Stimulated activated CD8-positive, alpha-beta memory T cell treated with anti-CD3 and anti-CD28 coated beads, Interleukin-4, amount 100 ng/mL, for 48 hours (primary cell): ENCODE results near the gene OSBPL2.

ENCODE experiments used
- DNase-seq: peaks from one replicate; pipeline ENCODE4 v3.0.0-alpha.2; 2020

Gene OSBPL2

DNA sequence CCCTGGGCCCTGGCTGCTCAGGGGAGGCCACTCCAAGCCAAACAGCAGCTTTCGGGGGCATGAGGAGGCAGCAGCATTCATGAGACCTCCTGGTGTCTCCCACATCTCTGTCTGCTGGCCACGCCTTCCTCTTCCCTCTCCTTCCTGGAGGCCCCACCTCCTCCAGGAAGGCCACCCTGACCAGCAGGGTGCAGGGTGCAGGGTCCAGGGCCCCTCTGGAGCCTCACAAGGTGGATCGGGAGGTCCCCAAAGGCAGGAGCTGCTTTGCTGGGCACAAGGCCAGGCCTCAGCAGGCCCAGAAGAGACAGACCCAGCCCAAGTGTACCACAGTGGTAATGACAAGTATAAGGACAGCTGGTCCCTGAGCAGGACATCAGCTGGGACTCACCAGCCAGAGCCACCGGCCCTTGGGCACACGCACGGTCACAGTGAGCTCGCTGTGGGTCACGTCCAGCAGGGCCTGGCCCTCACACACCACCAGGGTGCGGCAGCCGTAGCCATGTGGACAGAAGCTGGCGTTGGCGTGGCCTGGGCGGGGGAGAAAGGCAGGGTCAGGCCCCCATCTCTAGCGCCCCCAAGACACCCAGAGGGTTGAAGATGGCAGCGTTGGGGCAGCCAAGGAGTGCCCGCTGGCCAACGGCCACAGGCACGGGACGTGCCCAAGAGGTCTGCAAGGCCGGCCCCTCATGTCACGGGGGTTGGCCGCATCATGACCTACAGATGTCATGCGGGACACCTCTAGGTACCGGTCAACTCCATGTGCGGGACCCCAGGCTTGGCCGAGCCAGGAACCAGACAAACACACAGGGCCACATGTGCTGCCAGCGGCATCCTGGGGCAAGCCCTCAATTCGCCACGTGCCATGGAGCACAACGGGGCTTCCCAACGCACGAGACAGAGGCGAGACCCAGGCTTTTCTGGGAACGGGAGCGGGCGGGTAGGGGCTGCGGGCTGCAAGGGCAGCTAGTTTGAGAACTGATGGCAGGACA is 91.4 kb downstream of the OSBPL2 start:
- DNase-seq: no peak

DNA sequence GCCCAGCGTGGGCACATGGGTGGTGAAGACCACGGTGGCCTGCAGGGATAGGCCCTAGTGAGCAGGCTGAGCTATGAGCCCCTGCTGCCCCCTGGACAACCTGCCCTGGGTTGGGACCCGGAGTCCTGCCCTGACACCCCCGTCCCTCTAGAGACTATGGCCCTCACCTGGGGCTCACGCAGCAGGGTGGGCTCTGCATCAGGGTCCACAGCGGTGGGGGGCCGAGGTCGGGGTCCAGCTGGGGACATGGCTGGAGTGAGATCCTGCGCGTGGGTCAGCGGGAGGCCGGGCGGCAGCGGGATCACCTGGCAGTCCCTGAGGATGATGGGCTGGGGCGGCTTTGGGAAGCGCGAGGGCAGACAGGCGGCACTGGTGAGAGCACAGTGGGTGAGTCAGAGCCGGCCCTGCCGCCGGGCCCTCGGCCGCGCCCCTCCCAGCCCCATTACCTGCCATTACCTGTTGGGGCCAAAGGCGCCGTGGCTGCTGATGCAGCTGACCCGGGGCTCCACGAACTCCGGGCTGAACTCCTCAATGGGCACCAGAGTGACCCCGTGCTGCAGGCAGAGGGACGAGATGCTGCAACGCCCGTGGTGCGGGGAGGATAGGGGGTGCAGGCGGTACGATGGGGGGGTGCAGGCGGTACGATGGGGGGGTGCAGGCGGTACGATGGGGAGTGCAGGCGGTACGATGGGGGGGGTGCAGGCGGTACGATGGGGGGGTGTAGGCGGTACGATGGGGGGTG is 92.4 kb downstream of the OSBPL2 start:
- DNase-seq: no peak

DNA sequence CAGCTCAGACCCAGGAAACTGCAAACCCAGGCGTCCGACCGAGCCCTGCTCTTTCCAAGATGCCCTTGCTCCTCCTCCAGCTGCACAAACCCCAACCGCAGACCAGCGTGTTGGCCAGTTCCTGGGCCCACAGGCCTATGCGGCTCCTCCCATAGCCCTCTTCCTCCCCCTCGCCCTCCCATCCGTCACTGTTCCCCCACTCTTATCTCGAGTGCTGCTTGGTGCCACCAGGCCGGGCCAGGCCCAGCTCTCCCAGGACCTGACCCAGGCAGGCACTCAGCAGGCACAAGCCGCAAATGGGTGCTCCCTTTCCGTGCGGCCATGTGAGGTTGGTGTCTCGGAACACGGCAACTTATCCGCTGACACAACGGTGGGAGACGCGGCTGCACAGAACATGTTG is 93.0 kb downstream of the OSBPL2 start:
- no peak for DNase-seq

DNA sequence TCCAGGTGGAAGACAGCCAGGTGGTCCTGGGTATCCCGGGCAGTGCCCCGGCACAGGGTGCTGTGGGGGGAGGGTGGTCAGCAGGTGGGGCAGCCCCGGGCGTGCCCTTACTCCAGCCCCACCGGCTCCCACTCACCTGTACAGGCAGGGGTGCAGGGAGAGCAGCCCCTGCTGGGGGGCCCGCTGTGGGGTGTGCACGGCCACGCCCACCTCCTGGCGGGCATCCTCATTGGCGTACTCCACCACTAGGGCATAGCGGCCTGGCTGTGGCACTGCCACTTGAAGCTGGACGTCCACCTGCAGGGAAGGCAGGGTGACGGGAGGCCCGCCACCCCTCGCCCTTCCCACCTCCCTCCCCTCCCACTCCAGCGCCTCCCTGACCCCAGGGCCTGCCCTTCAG is 94.1 kb downstream of the OSBPL2 start:
- DNase-seq: no peak

DNA sequence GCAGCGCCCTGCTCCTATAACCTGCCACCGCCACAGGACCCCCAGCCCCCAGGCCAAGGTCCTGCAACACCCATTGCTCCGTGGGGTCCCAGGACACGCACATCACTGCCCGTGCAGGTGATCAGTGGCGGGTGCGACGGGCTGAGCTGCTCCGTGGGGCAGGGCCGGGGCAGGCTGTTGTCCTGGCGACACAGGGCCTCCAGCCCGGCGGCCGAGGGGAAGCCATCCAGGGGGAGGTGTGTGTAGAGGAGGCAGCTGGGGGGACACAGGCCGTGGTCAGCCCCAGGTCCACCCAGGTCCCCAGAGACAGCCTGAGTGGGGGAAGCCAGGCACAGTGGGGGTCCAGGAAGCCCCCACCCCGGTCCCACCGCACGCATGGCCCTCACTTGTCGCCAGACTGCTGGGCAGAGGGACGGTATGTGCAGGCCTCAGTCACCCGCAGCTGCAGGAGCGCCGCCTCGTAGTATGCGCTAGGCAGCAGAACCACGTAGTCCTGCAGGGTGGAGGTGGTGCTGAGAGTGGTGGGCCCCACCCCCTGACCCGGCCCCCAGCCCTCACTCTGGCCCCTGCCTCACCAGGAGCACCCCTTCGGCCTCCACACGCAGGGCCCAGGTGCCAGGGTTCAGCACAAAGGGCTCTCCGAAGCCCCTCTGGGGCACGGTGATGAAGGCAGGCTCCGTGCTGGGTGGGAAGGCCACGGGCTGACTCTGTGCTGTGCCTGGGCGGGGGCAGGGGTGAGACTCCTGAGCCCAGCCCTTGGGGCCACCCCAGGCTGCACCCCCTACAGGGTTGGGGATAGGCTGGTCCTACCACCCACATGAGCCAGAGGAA is 94.9 kb downstream of the OSBPL2 start:
- DNase-seq: no peak

DNA sequence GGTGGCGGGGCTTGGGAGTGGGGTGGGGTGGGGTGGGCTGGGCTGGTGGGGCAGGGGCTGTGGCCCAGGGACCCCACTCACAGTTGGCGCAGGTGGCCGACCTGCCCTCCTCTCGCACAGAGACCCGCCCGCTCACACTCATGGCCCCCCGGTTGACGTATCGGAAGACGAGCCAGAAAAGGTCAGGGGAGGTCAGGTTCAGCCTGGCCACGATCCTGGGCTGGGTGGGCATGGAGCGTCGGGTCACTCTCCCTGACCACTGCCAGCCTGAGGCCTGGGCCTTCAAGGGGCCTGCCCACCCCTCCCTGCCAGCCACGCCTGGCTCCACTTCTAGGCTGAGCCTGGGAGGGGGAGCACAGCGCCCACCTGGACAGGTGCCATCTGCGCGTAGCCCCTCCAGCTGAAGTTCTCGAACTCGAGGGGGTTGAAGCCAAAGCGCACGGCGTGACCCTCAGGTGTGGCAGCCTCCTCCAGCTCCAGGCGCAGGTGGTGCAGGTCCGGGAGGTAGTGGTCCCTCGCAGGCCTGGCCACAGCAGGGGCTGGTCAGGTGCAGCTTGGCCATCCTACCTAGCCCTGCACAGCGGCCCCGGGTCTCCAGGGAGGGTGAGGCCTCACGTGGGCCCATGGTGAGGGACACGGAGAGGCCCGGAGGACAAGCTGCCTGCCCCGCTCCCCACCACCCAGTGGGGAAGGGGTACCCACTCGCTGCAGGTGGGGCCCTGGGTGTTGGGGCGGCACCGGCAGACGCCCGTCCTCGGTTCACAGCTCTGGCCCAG is 95.7 kb downstream of the OSBPL2 start:
- DNase-seq: no peak

DNA sequence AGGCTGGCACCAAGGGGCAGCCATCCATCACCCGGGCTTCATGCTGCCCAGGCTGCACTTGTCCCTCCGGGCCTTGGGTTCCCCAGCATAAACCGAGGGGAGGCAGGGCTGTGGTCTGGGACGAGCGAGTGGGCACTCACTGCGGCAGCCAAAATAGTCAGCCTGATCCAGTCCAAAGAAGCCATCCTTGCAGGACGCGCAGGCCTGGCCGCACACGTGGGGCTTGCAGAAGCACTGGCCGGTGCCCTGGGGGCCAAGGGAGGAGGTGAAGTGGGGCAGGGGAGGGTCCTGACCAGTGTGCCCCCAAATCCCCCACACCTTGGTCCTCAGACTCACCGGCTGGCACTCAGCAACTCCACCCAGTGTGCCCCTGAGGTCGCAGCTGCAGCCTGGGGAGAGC is 96.6 kb downstream of the OSBPL2 start:
- no peak for DNase-seq

DNA sequence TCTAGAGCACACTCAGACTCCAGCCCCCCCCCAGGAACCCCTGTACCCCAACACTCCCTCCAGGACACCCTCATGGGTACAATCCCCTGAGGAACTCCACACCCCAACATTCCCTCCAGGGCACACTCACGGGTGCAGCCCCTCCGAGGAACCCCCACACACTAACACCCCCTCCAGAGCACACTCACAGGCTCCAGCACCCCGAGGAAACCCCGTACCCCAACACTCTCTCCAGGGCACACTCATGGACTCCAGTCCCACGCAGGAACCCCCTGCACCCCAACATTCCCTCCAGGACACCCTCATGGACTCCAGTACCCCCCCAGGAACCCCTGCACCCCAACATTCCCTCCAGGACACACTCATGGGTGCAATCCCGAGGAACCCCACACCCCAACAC is 97.2 kb downstream of the OSBPL2 start:
- no peak for DNase-seq

DNA sequence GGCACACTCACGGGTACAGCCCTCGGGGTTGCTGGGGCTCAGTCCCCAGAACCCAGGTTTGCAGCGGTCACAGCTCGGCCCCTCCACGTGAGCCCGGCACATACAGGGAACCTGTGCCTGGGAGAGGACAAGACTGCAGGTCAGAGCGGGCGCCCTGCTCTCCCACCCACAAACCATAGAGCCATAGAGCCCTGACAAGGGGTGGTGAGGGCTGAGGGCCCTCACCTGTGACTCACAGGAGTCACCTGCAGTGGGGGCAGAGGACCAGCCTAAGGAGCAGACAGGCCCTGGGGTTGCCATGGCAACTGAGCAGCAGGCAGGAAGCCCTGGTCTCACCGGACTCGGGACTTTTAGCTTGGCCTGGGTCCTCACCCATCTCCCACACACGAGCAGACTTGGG is 98.0 kb downstream of the OSBPL2 start:
- DNase-seq: no peak

DNA sequence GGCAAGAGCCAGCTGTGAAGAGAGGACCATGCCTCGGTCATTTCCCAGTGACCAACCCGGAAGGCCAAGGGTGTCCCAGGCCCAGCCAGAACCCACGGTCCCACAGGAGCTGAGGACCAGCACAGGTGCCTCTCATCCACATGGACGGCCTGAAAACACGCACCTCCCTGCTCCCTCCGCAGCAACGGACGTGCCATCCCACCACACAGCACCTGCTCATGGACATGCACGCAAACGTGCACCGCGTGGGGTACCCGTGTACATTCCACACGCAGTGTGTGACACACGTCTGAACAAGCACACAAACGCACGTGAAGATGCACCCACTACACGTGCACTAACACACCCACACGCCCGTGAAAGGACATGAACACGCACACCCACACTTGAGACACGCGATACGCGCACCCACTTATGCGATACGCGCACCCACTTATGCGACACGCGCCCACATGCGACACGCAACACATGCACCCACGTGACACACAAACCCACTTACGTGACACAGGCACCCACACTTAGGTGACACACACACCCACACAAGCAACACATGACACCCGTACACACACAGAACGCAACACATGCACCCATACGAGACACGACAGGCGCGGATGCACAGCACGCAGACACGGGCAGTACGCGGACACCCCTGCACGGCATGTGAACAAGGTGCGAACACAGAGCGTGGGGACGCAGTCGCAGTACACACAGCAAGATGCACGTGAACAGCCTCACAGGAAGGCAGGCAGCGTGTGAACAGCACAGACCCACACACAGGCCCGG is 98.6 kb downstream of the OSBPL2 start:
- no peak for DNase-seq

DNA sequence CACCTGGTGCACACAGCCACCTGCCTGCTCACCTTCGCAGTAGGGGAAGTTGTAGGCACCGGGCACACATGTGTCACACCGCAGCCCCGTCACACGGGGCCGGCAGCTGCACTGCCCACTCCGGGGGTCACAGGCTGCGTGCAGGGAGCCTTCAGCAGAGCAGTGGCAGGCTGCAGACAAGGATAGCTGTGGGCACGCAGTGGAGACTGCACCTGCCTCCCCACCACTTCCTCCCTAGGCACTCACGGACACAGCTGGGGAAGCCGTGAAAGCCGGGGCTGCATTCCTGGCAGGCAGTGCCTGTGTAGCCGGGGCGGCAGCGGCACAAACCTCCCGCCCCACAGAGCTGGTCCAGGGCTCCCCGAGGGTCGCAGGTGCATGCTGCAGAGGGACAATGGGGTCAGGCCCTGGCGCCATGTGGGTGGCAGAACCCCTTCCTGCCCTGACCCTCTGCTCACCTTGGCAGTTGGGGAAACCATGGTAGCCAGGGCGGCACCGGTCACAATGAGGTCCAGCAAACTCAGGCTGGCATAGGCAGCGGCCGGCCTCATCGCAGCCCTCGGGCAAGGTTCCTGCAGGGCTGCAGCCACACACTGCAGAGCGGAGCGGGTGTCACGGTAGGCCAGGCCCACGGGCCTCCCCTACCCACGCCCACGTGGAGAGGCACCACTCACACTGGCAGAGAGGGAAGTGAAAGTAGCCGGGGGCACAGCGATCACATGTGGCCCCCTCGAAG is 99.4 kb downstream of the OSBPL2 start:
- no peak for DNase-seq

DNA sequence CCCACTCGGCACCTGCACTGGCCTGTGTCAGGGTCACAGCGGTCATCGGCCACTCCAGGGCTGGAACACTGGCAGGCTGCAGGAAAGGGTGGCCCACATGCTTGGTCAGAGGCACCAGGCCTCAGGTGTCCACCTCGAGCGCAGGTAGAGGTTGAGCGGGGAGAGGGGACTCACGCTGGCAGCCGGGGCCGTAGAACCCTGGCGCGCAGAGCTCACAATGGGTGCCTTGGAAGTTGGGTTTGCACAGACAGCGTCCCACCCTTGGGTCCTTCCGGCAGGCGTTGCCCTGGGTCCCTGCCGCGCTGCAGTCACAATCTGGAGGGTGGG is 99.9 kb downstream of the OSBPL2 start:
- DNase-seq: no peak

DNA sequence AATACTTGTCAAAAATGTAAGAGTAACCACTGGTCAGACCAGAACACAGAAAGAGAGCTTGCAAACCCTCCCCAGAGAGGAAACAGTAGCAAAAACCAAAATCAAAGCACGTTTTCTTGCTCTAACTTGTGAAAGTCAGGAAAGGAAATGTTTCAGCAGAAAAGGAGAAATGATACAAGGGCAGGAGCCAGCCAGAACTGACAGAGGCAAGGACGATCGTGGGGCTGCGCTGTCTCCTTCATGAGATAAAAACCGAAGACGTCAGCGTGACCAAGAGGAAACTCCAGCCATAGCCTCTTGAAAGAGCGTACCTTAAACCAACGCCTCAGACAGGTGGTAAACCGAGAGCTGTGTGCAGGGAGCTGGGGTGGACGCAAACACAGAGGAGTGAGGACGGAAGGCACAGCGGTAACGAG is 101.3 kb downstream of the OSBPL2 start:
- no peak for DNase-seq

DNA sequence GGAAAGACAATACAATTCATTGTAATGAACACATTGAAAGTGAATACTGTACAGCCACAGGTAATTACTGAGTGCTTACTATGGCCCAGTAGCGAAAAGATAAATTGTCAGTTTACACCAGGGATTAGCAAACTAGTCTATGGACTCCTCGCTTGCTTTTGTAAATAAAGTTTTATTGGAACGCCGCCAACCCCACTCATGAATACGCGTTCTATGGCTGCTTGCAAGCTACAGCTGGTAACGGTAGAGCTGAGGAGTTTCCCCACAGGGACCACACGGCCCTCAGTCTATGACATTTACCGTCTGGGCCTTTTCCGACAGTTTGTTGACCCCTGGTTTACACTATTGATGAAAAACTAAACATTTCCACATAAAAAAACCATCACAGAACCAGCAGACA is 104.6 kb downstream of the OSBPL2 start:
- no peak for DNase-seq

DNA sequence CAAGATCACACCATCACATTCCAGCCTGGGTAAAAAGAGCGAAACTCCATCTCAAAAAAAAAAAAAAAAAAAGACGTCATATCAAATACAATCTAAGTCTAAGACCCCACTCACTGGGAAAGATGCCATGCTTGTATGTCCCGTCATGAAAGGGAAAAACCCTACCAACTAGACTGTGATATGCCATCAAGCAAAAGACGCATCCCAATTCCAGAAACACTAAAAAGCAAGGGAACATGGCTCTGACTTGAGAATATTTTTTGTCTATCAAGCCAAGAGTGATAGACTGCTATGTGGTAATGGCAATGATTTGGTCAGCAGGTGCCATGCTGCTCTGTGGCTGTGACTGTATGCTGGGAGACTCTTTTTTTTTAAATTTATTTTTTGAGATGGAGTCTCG is 105.8 kb downstream of the OSBPL2 start:
- DNase-seq: no peak

DNA sequence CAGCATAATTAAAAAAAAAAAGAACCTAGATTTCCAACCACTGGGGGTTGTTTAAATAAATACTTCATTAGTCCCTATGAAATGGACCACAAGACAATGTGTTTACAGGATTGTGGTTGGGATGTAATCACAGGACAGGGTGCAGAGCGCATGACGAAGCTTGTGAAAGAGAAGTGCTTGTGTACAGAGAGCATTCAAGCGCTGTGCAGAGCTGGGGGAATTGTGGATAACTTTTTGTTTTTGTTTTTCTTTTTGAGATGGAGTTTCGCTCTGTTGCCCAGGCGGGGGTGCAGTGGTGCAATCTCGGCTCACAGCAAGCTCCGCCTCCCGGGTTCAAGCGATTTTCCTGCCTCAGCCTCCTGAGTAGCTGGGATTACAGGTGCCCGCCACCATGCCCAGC is 106.5 kb downstream of the OSBPL2 start:
- DNase-seq: no peak
